Erythroblast (primary cell): ENCODE results near the gene GPR173.

Experiments
- GATA1 ChIP-seq: IDR thresholded peaks from 2 replicates; pipeline ENCODE4 v1.6.1; 2011; ENCODE audit warnings: low read depth, mild to moderate bottlenecking, control low read depth, low read length, moderate library complexity
- POLR2A ChIP-seq: IDR thresholded peaks from 2 replicates; pipeline ENCODE4 v1.6.1; 2011; ENCODE audit warnings: mild to moderate bottlenecking, low read length

GRCh38 chrX:53122013-53122412 is 73.4 kb downstream of the GPR173 start:
- TF ChIP-seq POLR2A: no peak
- no peak for TF ChIP-seq GATA1
